ENCODE data around the gene TMEM217.

DNA sequence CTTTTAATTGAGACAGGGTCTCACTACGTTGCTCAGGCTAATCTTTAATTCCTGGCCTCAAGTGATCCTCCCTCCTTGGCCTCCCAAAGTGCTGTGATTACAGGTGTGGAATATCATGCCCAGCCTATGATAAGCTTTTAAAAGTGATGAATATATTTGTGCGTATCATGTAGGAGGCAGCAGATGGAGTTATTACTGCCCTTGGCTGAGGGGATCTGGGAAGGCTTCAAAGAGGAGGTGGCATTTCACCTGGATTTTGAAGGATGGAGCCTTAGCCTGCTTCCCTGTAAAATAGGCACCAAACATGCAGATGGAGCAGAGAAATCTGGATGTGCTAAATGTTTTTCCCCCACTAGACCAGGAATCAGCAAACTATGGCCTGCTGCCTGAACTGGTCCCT lies 77.9 kb downstream of the TMEM217 start:
- TF ChIP-seq POLR2AphosphoS5 (IDR thresholded peaks at IDR 0.05; ENCODE audit: borderline replicate concordance, low read depth, low read length) (no peak), EZH2 (IDR thresholded peaks at IDR 0.05) (no peak)

Data from SK-N-MC (cell line).